Measurements from ENCODE around the gene ADGRG1. TPM values are rescaled to one million over a fixed set of nuclear protein-coding genes. Genes with fewer than 3 reads are reported as not detected.

The ADGRG1 gene
- total and polyA plus RNA-seq, 2 experiments from 2014 or later = 0.21 TPM; not detected in 1

DNA sequence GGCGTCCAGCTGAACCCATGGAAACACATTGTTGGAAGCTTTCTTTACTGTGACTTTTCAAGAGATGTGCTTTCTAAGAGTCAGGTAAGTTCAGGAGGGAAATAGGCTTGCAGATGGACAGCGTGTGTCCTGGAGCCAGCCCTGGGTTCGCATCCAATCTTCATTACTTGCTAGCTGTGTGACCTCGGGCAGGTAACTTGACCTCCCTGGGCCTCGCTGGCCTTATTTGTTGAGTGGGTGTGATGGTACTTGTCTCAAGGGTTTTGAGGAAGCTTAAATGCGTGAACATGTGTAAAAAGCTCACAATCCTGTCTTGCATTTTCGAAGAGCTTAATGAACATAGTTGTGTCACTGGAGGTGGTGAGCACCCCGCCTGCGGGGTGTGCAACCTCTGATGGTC lies 11.8 kb downstream of the ADGRG1 start:
- Histone ChIP-seq H3K4me3 (no peak overlapping the region), H3K4me1 (ENCODE audit: low read depth) (no peaks in the 10 kb centered on the region), H3K36me3 (no peaks in the 10 kb centered on the region), H3K27ac (no peak overlapping the region), H3K27me3 (no peaks in the 10 kb centered on the region), H3K9me3 (ENCODE audit: low read depth) (no peaks in the 10 kb centered on the region)
- TF ChIP-seq, protein P1, sequence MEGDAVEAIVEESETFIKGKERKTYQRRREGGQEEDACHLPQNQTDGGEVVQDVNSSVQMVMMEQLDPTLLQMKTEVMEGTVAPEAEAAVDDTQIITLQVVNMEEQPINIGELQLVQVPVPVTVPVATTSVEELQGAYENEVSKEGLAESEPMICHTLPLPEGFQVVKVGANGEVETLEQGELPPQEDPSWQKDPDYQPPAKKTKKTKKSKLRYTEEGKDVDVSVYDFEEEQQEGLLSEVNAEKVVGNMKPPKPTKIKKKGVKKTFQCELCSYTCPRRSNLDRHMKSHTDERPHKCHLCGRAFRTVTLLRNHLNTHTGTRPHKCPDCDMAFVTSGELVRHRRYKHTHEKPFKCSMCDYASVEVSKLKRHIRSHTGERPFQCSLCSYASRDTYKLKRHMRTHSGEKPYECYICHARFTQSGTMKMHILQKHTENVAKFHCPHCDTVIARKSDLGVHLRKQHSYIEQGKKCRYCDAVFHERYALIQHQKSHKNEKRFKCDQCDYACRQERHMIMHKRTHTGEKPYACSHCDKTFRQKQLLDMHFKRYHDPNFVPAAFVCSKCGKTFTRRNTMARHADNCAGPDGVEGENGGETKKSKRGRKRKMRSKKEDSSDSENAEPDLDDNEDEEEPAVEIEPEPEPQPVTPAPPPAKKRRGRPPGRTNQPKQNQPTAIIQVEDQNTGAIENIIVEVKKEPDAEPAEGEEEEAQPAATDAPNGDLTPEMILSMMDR (IDR thresholded peaks at IDR 0.05; ENCODE audit: low read depth, low read length) = no peak
- no peak for DNase-seq (ENCODE audit: low read depth in 1 of 2, low spot score in 1 of 2)

DNA sequence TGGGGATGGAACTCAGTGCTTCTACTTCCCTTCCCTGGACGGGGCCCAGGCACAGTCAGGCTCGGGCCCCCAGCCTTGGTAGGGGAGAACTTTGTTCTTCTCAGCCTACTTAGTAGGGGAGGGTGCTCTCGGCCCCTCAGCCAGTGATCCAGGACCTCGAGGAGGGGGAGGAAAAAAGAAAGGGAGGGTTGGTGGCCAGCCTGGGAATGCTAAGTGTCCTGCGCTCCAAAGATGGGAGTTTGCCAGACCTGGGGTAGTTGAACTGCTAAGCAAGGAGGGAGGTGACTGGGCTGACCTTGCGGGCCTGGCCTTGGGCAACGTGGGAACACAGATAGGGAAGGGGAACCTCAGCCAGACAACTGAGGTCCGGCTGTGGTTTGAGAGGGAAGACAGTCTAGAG lies 12.2 kb downstream of the ADGRG1 start:
- H3K9me3 ChIP-seq (ENCODE audit: low read depth) = no peaks in the 10 kb centered on the region
- H3K36me3 ChIP-seq = no peaks in the 10 kb centered on the region
- no peak overlapping the region for H3K4me3 ChIP-seq
- H3K27ac ChIP-seq = no peak overlapping the region
- no peaks in the 10 kb centered on the region for H3K27me3 ChIP-seq
- H3K4me1 ChIP-seq (ENCODE audit: low read depth) = no peaks in the 10 kb centered on the region
- TF ChIP-seq, protein P1 (IDR thresholded peaks at IDR 0.05; ENCODE audit: low read depth, low read length) = no peak
- no peak for DNase-seq (ENCODE audit: low read depth in 1 of 2, low spot score in 1 of 2)

DNA sequence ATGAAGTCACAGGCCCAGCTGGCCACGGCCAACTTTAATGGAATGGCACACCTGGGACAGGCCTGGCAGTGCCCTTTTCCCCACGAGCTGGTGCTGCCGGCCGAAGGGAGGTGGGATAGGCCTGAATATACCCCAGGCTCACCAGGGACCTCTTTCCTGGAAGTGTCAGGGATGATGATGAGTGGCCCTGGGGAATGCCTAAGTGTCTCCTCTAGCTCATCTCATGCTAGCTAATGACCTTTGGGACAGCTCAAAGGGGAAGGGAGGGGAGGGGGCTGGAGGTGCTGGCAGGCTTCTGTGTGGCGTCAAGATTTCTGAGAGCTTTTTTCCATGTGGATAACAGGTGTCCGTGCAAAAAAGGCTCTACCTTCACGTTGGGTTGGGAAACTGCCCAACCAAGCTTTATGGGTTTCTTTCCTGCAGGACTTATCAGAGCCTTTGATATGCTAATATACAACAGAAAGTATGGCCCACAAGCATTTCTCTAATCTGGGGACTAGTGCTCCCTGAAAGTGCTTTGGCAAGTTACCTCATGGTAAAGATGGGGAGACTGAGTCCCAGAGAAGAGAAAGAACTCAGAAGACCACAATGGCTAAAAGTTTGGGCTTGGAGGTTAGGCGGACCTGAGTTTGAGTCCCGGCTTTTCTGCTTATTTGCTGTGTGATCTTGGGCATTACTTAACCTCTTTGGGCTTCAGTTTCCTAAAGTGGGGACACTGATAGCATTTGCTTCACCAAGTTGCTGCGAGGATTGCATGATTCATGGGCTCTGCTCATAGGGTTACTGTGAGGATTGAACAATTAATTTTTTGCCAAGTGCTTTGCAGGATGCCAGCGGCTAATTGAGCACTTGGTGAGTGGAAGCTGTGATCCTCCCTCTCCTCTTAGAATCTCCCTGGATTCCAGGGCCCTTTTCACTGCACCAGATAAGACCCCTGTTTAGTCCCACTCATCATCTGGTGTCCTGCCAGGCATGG lies 14.0 kb downstream of the ADGRG1 start:
- Histone ChIP-seq H3K4me3 (no peak overlapping the region), H3K27me3 (no peaks in the 10 kb centered on the region), H3K27ac (no peak overlapping the region), H3K4me1 (ENCODE audit: low read depth) (no peaks in the 10 kb centered on the region), H3K9me3 (ENCODE audit: low read depth) (no peaks in the 10 kb centered on the region), H3K36me3 (no peaks in the 10 kb centered on the region)
- DNase-seq (ENCODE audit: low read depth in 1 of 2, low spot score in 1 of 2) = no peak
- TF ChIP-seq, protein P1 (IDR thresholded peaks at IDR 0.05; ENCODE audit: low read depth, low read length) = no peak

DNA sequence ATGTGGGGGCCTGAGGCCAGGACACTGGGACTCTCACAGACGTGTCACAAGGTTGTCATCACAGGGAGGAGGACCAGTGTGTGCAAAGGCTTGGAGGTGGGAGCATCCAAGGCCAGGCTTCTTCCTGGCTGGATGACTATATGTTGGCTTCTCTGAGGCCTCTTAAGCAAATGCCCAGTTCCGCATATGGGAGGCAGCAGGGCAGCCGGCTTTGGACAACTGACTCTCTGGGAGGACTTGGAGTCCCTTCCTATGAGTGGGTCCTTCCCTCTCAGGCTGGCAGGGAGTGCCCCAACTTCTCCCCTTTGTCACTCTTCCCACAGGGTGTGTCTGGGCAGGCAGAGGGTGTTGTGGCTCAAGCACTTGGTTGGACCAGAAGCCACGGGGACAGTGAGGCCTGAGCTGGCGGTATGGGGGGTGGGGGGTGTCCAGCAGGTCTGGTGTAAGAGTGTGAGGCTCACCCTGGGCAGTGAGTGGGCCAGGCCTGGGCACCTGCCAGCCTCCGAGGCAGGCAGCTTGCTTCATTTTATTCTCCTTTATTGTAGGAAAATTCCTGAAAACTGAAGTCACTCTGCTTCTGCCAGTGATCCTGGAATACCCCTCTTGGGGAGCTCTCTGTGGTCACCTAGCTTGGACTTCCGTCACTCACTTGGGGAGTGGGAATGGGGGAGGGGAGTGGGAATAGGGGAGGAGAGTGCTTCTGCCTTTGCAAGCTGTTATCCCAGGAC lies 14.9 kb downstream of the ADGRG1 start:
- H3K4me1 ChIP-seq (ENCODE audit: low read depth) = no peaks in the 10 kb centered on the region
- no peaks in the 10 kb centered on the region for H3K36me3 ChIP-seq
- no peak overlapping the region for H3K4me3 ChIP-seq
- H3K9me3 ChIP-seq (ENCODE audit: low read depth) = no peaks in the 10 kb centered on the region
- peak in 1 of 2 donors; percentile 31 for DNase-seq (ENCODE audit: low read depth in 1 of 2, low spot score in 1 of 2)
- no peak overlapping the region for H3K27ac ChIP-seq
- H3K27me3 ChIP-seq = no peaks in the 10 kb centered on the region
- TF ChIP-seq, protein P1 (IDR thresholded peaks at IDR 0.05; ENCODE audit: low read depth, low read length) = no peak

DNA sequence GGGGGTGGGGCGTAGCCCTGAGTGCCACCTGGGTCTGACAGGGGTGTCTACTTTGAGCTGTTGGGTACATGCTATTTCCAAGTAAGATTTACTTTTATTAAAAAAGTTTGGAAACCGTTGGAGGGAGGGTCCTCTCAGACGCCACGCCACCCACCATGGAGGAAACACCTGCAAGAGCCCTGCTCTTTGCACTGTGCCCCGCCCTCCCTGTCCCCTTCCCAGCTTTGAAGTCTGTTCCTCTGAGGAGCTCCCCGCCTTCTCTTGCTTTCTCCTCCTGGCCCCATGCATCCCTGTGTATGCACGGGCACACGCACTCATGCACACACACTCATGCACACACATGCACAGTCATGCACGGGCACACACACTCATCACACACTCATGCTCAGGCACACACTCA lies 15.5 kb downstream of the ADGRG1 start:
- Histone ChIP-seq H3K4me1 (ENCODE audit: low read depth) (no peaks in the 10 kb centered on the region), H3K27ac (no peak overlapping the region), H3K27me3 (no peaks in the 10 kb centered on the region), H3K36me3 (no peaks in the 10 kb centered on the region), H3K9me3 (ENCODE audit: low read depth) (no peaks in the 10 kb centered on the region), H3K4me3 (no peak overlapping the region)
- TF ChIP-seq, protein P1 (IDR thresholded peaks at IDR 0.05; ENCODE audit: low read depth, low read length) = no peak
- DNase-seq (ENCODE audit: low read depth in 1 of 2, low spot score in 1 of 2) = no peak
